Upper lobe of left lung (tissue), 4 donors: ENCODE data around the gene AGBL4.

Experiments used
- POLR2A ChIP-seq, 4 donors: fragments of 450-650 bp; IDR thresholded peaks; one replicate each; pipeline ENCODE4 v1.5.1; 2016 to 2017; ENCODE audit warnings: antibody characterized with exemption in 4 of 4, mild to moderate bottlenecking in 2 of 4
- POLR2AphosphoS5 ChIP-seq, 2 donors: sonication (generic); formaldehyde crosslinking; IDR thresholded peaks; one replicate each; pipeline ENCODE4 v1.5.1; 2017; ENCODE audit warnings: antibody characterized with exemption in 2 of 2
- TF ChIP-seq, protein P1 (sequence below), 6 experiments: fragments of 450-650 bp in 4 of 6; fragments of 200-600 bp in 2 of 6; sonication (generic) in 2 of 6; IDR thresholded peaks; one replicate each; pipeline ENCODE4 v1.5.1; 2016 to 2019; ENCODE audit warnings: antibody characterized with exemption in 6 of 6

DNA sequence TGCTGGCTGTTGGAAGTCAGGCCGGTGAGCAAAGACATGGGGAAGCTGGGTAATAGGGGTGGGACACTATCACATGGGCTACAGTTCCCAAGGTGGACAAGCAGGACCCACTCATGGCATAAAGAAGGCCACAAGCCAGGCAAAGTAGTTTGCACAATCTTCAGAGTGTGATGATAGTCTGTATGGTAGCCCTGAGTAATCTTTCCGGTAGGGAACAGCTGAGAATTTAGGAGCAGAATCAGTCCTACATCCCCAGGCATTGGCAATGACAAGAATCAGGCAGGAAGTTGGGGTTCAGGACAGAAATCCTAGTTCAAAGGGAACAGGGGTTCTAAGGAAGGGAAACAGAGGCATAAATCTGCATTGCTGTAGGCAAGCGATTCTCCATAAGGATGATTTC lies 1527.8 kb downstream of the AGBL4 start:
- TF ChIP-seq, protein P1, sequence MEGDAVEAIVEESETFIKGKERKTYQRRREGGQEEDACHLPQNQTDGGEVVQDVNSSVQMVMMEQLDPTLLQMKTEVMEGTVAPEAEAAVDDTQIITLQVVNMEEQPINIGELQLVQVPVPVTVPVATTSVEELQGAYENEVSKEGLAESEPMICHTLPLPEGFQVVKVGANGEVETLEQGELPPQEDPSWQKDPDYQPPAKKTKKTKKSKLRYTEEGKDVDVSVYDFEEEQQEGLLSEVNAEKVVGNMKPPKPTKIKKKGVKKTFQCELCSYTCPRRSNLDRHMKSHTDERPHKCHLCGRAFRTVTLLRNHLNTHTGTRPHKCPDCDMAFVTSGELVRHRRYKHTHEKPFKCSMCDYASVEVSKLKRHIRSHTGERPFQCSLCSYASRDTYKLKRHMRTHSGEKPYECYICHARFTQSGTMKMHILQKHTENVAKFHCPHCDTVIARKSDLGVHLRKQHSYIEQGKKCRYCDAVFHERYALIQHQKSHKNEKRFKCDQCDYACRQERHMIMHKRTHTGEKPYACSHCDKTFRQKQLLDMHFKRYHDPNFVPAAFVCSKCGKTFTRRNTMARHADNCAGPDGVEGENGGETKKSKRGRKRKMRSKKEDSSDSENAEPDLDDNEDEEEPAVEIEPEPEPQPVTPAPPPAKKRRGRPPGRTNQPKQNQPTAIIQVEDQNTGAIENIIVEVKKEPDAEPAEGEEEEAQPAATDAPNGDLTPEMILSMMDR (IDR thresholded peaks at IDR 0.05) = no peak
- TF ChIP-seq POLR2AphosphoS5 (IDR thresholded peaks at IDR 0.05) = no peak
- no peak for TF ChIP-seq POLR2A (IDR thresholded peaks at IDR 0.05)
